HepG2 (cell line): ENCODE results near the gene ZNF618. TPM values are rescaled to one million over a fixed set of nuclear protein-coding genes. Genes with fewer than 3 reads are reported as not detected.
A peak's percentile ranks its signal among the peaks of the same experiment; 100 is the strongest.

ENCODE experiments used
- CC2D1A ChIP-seq: sonication (generic); formaldehyde crosslinking; IDR thresholded peaks from 2 replicates; pipeline ENCODE4 v1.8.1; 2023; ENCODE audit warnings: mild to moderate bottlenecking, missing genetic modification reagents
- DNMT3B ChIP-seq: conservative IDR thresholded peaks from 2 replicates; pipeline ENCODE4 v1.6.1; 2016; ENCODE audit warnings: missing biosample characterization, control low read depth
- ELF4 ChIP-seq: sonication (generic); formaldehyde crosslinking; IDR thresholded peaks from 2 replicates; pipeline ENCODE4 v1.5.0; 2020; ENCODE audit warnings: missing genetic modification reagents, mild to moderate bottlenecking, moderate library complexity, borderline replicate concordance
- ETV5 ChIP-seq: IDR thresholded peaks from 2 replicates; pipeline ENCODE4 v1.6.1; 2018; ENCODE audit warnings: missing biosample characterization, missing genetic modification reagents, inconsistent platforms, borderline replicate concordance
- HNF1A ChIP-seq, 2 experiments: sonication (generic) in 1 of 2; formaldehyde crosslinking in 1 of 2; IDR thresholded peaks; 2 replicates each; pipeline versions ENCODE4 v1.4.0 to v1.6.1; 2016 to 2020; ENCODE audit warnings: borderline replicate concordance in 1 of 2, low read depth in 1 of 2, mild to moderate bottlenecking in 1 of 2, missing genetic modification reagents in 1 of 2
- IKZF5 ChIP-seq: IDR thresholded peaks from 2 replicates; pipeline ENCODE4 v1.6.1; 2018; ENCODE audit warnings: missing genetic modification reagents, mild to moderate bottlenecking, missing compliant biosample characterization
- MNT ChIP-seq: fragments of 450-650 bp; IDR thresholded peaks from 2 replicates; pipeline ENCODE4 v1.6.1; 2016
- MTERF4 ChIP-seq: sonication (generic); formaldehyde crosslinking; IDR thresholded peaks from 2 replicates; pipeline ENCODE4 v1.8.0; 2023; ENCODE audit warnings: mild to moderate bottlenecking, missing genetic modification reagents
- RORA ChIP-seq: sonication (generic); formaldehyde crosslinking; IDR thresholded peaks from 2 replicates; pipeline ENCODE4 v1.5.0; 2020; ENCODE audit warnings: mild to moderate bottlenecking, missing genetic modification reagents, moderate library complexity
- RXRB ChIP-seq: IDR thresholded peaks from 2 replicates; pipeline ENCODE4 v1.6.1; 2016; ENCODE audit warnings: borderline replicate concordance, missing genetic modification reagents, missing compliant biosample characterization
- XBP1 ChIP-seq: sonication (generic); formaldehyde crosslinking; IDR thresholded peaks from 2 replicates; pipeline ENCODE4 v1.5.0; 2020; ENCODE audit warnings: missing genetic modification reagents
- ZC3H13 ChIP-seq: sonication (generic); formaldehyde crosslinking; IDR thresholded peaks from 2 replicates; pipeline ENCODE4 v1.8.1; 2023; ENCODE audit warnings: mild to moderate bottlenecking, missing genetic modification reagents, moderate library complexity
- ZFX ChIP-seq: sonication (generic); formaldehyde crosslinking; IDR thresholded peaks from 2 replicates; pipeline ENCODE4 v1.4.0; 2020; ENCODE audit warnings: mild to moderate bottlenecking, low read depth, missing genetic modification reagents, moderate library complexity
- ZNF367 ChIP-seq: sonication (generic); formaldehyde crosslinking; IDR thresholded peaks from 2 replicates; pipeline ENCODE4 v1.4.0; 2020; ENCODE audit warnings: missing genetic modification reagents, borderline replicate concordance
- ZNF430 ChIP-seq: sonication (generic); formaldehyde crosslinking; IDR thresholded peaks from 2 replicates; pipeline ENCODE4 v1.9.0; 2021; ENCODE audit warnings: mild to moderate bottlenecking, missing genetic modification reagents
- ZNF572 ChIP-seq: sonication (generic); formaldehyde crosslinking; IDR thresholded peaks from 2 replicates; pipeline ENCODE4 v1.5.1; 2020; ENCODE audit warnings: mild to moderate bottlenecking, missing genetic modification reagents
- ZNF749 ChIP-seq: sonication (generic); formaldehyde crosslinking; IDR thresholded peaks from 2 replicates; pipeline ENCODE4 v1.8.0; 2022; ENCODE audit warnings: mild to moderate bottlenecking, missing genetic modification reagents, moderate library complexity, borderline replicate concordance
- ZNF772 ChIP-seq: sonication (generic); formaldehyde crosslinking; IDR thresholded peaks from 2 replicates; pipeline ENCODE4 v1.5.0; 2020; ENCODE audit warnings: mild to moderate bottlenecking, missing genetic modification reagents
- ZNF777 ChIP-seq: sonication (generic); formaldehyde crosslinking; IDR thresholded peaks from 2 replicates; pipeline ENCODE4 v1.4.0; 2020; ENCODE audit warnings: missing genetic modification reagents
- ZNF839 ChIP-seq: sonication (generic); formaldehyde crosslinking; IDR thresholded peaks from 2 replicates; pipeline ENCODE4 v1.4.0; 2020; ENCODE audit warnings: missing genetic modification reagents, mild to moderate bottlenecking, borderline replicate concordance
- polyA plus RNA-seq, 8 experiments: library from polyadenylated mRNA; depleted of rRNA in 3 of 8; stranded (reverse) in 7 of 8; unstranded in 1 of 8; fragments of >200 nt; fragmentation: Illumina TruSeq in 4 of 8; extraction: Trizol in 4 of 8; gene quantifications; 2 replicates each; pipeline versions ENCODE4 v1.2.1 to v1.2.3, GENCODE V29; 2011 to 2016; ENCODE audit warnings: low read depth in 4 of 8, missing spikeins in 1 of 8, mixed read lengths in 1 of 8; ENCODE audit not compliant: insufficient read depth in 1 of 8
- total RNA-seq, 5 experiments: library from RNA; depleted of rRNA; stranded (reverse); fragments of >200 nt; fragmentation: Illumina TruSeq; extraction: Trizol; gene quantifications; 2 replicates each; pipeline ENCODE4 v1.2.3, GENCODE V29; 2016; ENCODE audit warnings: low read depth in 1 of 5

Gene ZNF618
- total and polyA plus RNA-seq, 2 of the 13 experiments (the other 11 are each of a cell fraction or from before 2014, with no cell fraction given): 0.07 TPM

- TF ChIP-seq HNF1A (IDR thresholded peaks at IDR 0.05; ENCODE audit: low read depth): peak; percentile 83
- TF ChIP-seq HNF1A (CRISPR knock-in tag; IDR thresholded peaks at IDR 0.05; ENCODE audit: borderline replicate concordance): peak; percentile 92
- 0 out of 2 replicates have a peak, but pooled peaks have one; percentile 12 for TF ChIP-seq ZFX (CRISPR knock-in tag)
- no peak; the same call in 1 of the 2 replicates for TF ChIP-seq MTERF4 (CRISPR knock-in tag)
- TF ChIP-seq MNT: no peak
- no peak for TF ChIP-seq ELF4 (CRISPR knock-in tag)
- TF ChIP-seq DNMT3B: no peak
- TF ChIP-seq XBP1 (CRISPR knock-in tag): no peak
- peak; percentile 77; the same call in 1 of the 2 replicates for TF ChIP-seq ETV5 (CRISPR knock-in tag)
- TF ChIP-seq ZNF777 (CRISPR knock-in tag): peak; percentile 74
- TF ChIP-seq IKZF5 (CRISPR knock-in tag): peak; percentile 31; the same call in 1 of the 2 replicates
- no peak for TF ChIP-seq ZNF839
- TF ChIP-seq ZNF572: no peak
- no peak for TF ChIP-seq ZNF772 (CRISPR knock-in tag)
- 0 out of 2 replicates have a peak, but pooled peaks have one; percentile 46 for TF ChIP-seq ZNF430
- TF ChIP-seq RORA (CRISPR knock-in tag): no peak
- no peak for TF ChIP-seq ZC3H13 (CRISPR knock-in tag)
- TF ChIP-seq CC2D1A: no peak
- no peak for TF ChIP-seq ZNF367 (CRISPR knock-in tag)
- TF ChIP-seq ZNF749 (CRISPR knock-in tag): no peak
- peak; percentile 44; the same call in 1 of the 2 replicates for TF ChIP-seq RXRB (CRISPR knock-in tag)
These were observed 223.0 kb downstream of the ZNF618 start, which contains the start of gene KIF12 (continued) for GRCh38 chr9:114098936-114099668.
